HepG2 (cell line): ENCODE data around the gene DYRK1B. TPM values are rescaled to one million over a fixed set of nuclear protein-coding genes. Genes with fewer than 3 reads are reported as not detected.

ENCODE experiments used
- ARID2 ChIP-seq: sonication (generic); formaldehyde crosslinking; IDR thresholded peaks from 2 replicates; pipeline ENCODE4 v1.8.1; 2022; ENCODE audit warnings: mild to moderate bottlenecking, missing genetic modification reagents, borderline replicate concordance
- ATF1 ChIP-seq: IDR thresholded peaks from 2 replicates; pipeline ENCODE4 v1.6.1; 2016; ENCODE audit warnings: mild to moderate bottlenecking, control low read depth
- CHCHD3 ChIP-seq: sonication (generic); formaldehyde crosslinking; IDR thresholded peaks from 2 replicates; pipeline ENCODE4 v1.8.0; 2022; ENCODE audit warnings: mild to moderate bottlenecking, missing genetic modification reagents, moderate library complexity
- DNMT1 ChIP-seq: sonication (generic); formaldehyde crosslinking; IDR thresholded peaks from 2 replicates; pipeline ENCODE4 v1.5.1; 2020; ENCODE audit warnings: mild to moderate bottlenecking, missing genetic modification reagents
- FOXJ3 ChIP-seq: sonication (generic); formaldehyde crosslinking; IDR thresholded peaks from 2 replicates; pipeline ENCODE4 v1.4.0; 2020; ENCODE audit warnings: missing genetic modification reagents, mild to moderate bottlenecking, borderline replicate concordance
- KLF9 ChIP-seq: IDR thresholded peaks from 2 replicates; pipeline ENCODE4 v1.6.1; 2016; ENCODE audit warnings: low read depth
- MZF1 ChIP-seq: sonication (generic); formaldehyde crosslinking; IDR thresholded peaks from 2 replicates; pipeline ENCODE4 v1.8.1; 2023; ENCODE audit warnings: mild to moderate bottlenecking, missing genetic modification reagents, borderline replicate concordance
- NCOA1 ChIP-seq: sonication (generic); formaldehyde crosslinking; IDR thresholded peaks from 2 replicates; pipeline ENCODE4 v1.9.0; 2021; ENCODE audit warnings: missing genetic modification reagents
- NFE2L2 ChIP-seq: fragments of 150-350 bp; IDR thresholded peaks from 2 replicates; pipeline ENCODE4 v1.6.1; 2014; ENCODE audit warnings: low read length
- NR2F2 ChIP-seq: IDR thresholded peaks from 2 replicates; pipeline ENCODE4 v1.6.1; 2012; ENCODE audit warnings: low read depth, inconsistent platforms, borderline replicate concordance
- RFX1 ChIP-seq: fragments of 450-650 bp; IDR thresholded peaks from 2 replicates; pipeline ENCODE4 v1.6.1; 2017
- SP2 ChIP-seq: sonication (generic); formaldehyde crosslinking; IDR thresholded peaks from 2 replicates; pipeline ENCODE4 v1.5.1; 2020; ENCODE audit warnings: mild to moderate bottlenecking, missing genetic modification reagents
- SP4 ChIP-seq: sonication (generic); formaldehyde crosslinking; IDR thresholded peaks from 2 replicates; pipeline ENCODE4 v1.8.1; 2023; ENCODE audit warnings: mild to moderate bottlenecking, missing genetic modification reagents
- SRF ChIP-seq: IDR thresholded peaks from 2 replicates; pipeline ENCODE4 v1.6.1; 2011; ENCODE audit warnings: mild to moderate bottlenecking, low read depth, low read length, moderate library complexity
- TCF12 ChIP-seq, 2 experiments: fragments of 450-650 bp in 1 of 2; sonication (generic) in 1 of 2; formaldehyde crosslinking in 1 of 2; IDR thresholded peaks; 2 replicates each; pipeline versions ENCODE4 v1.6.1 to v1.8.0; 2017 to 2022; ENCODE audit warnings: antibody characterized with exemption in 1 of 2, mild to moderate bottlenecking in 1 of 2, missing genetic modification reagents in 1 of 2, moderate library complexity in 1 of 2
- U2AF2 ChIP-seq: fragments of 200-400 bp; formaldehyde crosslinking; IDR thresholded peaks from 2 replicates; pipeline ENCODE4 v1.6.1; 2017; ENCODE audit warnings: low read depth, mild to moderate bottlenecking, low read length
- YEATS2 ChIP-seq: sonication (generic); formaldehyde crosslinking; IDR thresholded peaks from 2 replicates; pipeline ENCODE4 v1.4.0; 2020; ENCODE audit warnings: missing genetic modification reagents, borderline replicate concordance
- ZFAT ChIP-seq: sonication (generic); formaldehyde crosslinking; conservative IDR thresholded peaks from 2 replicates; pipeline ENCODE4 v1.8.1; 2023; ENCODE audit warnings: missing genetic modification reagents, inconsistent platforms
- ZKSCAN8 ChIP-seq: IDR thresholded peaks from 2 replicates; pipeline ENCODE4 v1.6.1; 2016; ENCODE audit warnings: borderline replicate concordance, missing genetic modification reagents, missing compliant biosample characterization
- ZNF207 ChIP-seq: fragments of 450-650 bp; IDR thresholded peaks from 2 replicates; pipeline ENCODE4 v1.6.1; 2016; ENCODE audit warnings: antibody characterized with exemption, borderline replicate concordance
- ZNF354B ChIP-seq: sonication (generic); formaldehyde crosslinking; IDR thresholded peaks from 2 replicates; pipeline ENCODE4 v1.8.0; 2022; ENCODE audit warnings: mild to moderate bottlenecking, missing genetic modification reagents
- ZNF367 ChIP-seq: sonication (generic); formaldehyde crosslinking; IDR thresholded peaks from 2 replicates; pipeline ENCODE4 v1.4.0; 2020; ENCODE audit warnings: missing genetic modification reagents, borderline replicate concordance
- ZNF816 ChIP-seq: sonication (generic); formaldehyde crosslinking; IDR thresholded peaks from 2 replicates; pipeline ENCODE4 v1.8.0; 2022; ENCODE audit warnings: missing genetic modification reagents, mild to moderate bottlenecking, borderline replicate concordance
- polyA plus RNA-seq, 8 experiments: library from polyadenylated mRNA; depleted of rRNA in 3 of 8; stranded (reverse) in 7 of 8; unstranded in 1 of 8; fragments of >200 nt; fragmentation: Illumina TruSeq in 4 of 8; extraction: Trizol in 4 of 8; gene quantifications; 2 replicates each; pipeline versions ENCODE4 v1.2.1 to v1.2.3, GENCODE V29; 2011 to 2016; ENCODE audit warnings: low read depth in 4 of 8, missing spikeins in 1 of 8, mixed read lengths in 1 of 8; ENCODE audit not compliant: insufficient read depth in 1 of 8
- total RNA-seq, 5 experiments: library from RNA; depleted of rRNA; stranded (reverse); fragments of >200 nt; fragmentation: Illumina TruSeq; extraction: Trizol; gene quantifications; 2 replicates each; pipeline ENCODE4 v1.2.3, GENCODE V29; 2016; ENCODE audit warnings: low read depth in 1 of 5
- TF ChIP-seq, protein P1 (sequence below): sonication (generic); formaldehyde crosslinking; IDR thresholded peaks from 2 replicates; pipeline ENCODE4 v1.4.0; 2020; ENCODE audit warnings: missing genetic modification reagents
- TF ChIP-seq, protein P2 (sequence below): sonication (generic); formaldehyde crosslinking; IDR thresholded peaks from 2 replicates; pipeline ENCODE4 v1.4.0; 2020; ENCODE audit warnings: missing genetic modification reagents; ENCODE audit errors: not compliant biosample characterization
- TF ChIP-seq, protein P3 (sequence below): sonication (generic); formaldehyde crosslinking; IDR thresholded peaks from 2 replicates; pipeline ENCODE4 v1.5.1; 2020; ENCODE audit warnings: missing genetic modification reagents, mild to moderate bottlenecking, borderline replicate concordance

DYRK1B gene
- total and polyA plus RNA-seq, 2 of the 13 experiments (the other 11 are each of a cell fraction or from before 2014, with no cell fraction given): 0.82 to 1.3 TPM

DNA sequence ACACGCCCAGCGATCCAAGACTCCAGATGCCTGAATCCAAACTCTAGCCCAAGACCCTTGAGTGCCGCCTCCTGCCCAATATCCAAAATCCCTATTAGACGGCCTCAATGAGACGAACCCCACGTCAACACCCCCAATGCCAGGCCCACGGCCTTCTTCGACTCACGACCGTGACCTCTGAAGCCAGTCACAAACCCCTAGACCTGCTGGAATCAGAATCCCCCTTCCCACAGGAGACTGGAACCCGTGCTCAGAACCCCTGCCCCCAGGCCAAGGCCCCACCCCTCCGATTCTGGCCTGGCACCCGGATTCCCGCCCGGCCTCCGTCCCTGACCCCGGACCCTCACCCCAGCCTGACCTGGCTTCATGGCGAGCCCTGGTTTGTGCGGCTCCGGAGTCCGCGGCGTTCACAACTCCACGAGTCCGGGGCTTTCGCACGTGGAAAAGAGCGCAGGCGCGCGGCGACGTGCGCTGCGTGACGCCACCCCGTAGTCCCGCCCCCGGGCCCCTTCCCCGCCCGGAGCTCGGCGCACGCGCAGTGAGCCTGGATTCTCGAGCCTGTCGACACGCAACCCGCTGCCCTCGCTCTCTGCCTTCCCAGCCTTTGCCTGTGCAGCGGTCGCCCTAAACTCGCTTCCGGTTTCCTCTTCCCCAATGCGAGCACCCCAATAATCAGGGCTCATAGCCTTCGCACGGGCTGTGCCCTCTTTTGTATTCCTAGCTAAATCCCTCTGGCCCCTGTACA, 12.1 kb upstream of the DYRK1B start, which contains the start of gene FBL (continued):
- TF ChIP-seq ZNF367 (CRISPR knock-in tag): peak; percentile 23; the same call in 1 of the 2 replicates
- TF ChIP-seq MZF1 (CRISPR knock-in tag): no peak
- TF ChIP-seq ZNF354B (CRISPR knock-in tag): no peak
- no peak for TF ChIP-seq ATF1 (CRISPR knock-in tag)
- no peak for TF ChIP-seq U2AF2
- no peak for TF ChIP-seq ZNF207
- no peak for TF ChIP-seq TCF12 (IDR thresholded peaks at IDR 0.05)
- TF ChIP-seq TCF12 (CRISPR knock-in tag; IDR thresholded peaks at IDR 0.05): no peak
- no peak for TF ChIP-seq NCOA1 (CRISPR knock-in tag)
- 0 out of 2 replicates have a peak, but pooled peaks have one; percentile 38 for TF ChIP-seq ZKSCAN8 (CRISPR knock-in tag)
- no peak for TF ChIP-seq NFE2L2
- TF ChIP-seq CHCHD3 (CRISPR knock-in tag): 0 out of 2 replicates have a peak, but pooled peaks have one; percentile 1
- no peak for TF ChIP-seq ZNF816 (CRISPR knock-in tag)
- no peak for TF ChIP-seq FOXJ3 (CRISPR knock-in tag)
- no peak for TF ChIP-seq DNMT1
- TF ChIP-seq SP4 (CRISPR knock-in tag): peak; percentile 59
- TF ChIP-seq NR2F2: no peak
- TF ChIP-seq, protein P1, sequence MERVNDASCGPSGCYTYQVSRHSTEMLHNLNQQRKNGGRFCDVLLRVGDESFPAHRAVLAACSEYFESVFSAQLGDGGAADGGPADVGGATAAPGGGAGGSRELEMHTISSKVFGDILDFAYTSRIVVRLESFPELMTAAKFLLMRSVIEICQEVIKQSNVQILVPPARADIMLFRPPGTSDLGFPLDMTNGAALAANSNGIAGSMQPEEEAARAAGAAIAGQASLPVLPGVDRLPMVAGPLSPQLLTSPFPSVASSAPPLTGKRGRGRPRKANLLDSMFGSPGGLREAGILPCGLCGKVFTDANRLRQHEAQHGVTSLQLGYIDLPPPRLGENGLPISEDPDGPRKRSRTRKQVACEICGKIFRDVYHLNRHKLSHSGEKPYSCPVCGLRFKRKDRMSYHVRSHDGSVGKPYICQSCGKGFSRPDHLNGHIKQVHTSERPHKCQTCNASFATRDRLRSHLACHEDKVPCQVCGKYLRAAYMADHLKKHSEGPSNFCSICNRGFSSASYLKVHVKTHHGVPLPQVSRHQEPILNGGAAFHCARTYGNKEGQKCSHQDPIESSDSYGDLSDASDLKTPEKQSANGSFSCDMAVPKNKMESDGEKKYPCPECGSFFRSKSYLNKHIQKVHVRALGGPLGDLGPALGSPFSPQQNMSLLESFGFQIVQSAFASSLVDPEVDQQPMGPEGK: 0 out of 2 replicates have a peak, but pooled peaks have one; percentile 5
- TF ChIP-seq, protein P2, sequence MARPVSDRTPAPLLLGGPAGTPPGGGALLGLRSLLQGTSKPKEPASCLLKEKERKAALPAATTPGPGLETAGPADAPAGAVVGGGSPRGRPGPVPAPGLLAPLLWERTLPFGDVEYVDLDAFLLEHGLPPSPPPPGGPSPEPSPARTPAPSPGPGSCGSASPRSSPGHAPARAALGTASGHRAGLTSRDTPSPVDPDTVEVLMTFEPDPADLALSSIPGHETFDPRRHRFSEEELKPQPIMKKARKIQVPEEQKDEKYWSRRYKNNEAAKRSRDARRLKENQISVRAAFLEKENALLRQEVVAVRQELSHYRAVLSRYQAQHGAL (CRISPR knock-in tag): no peak
- TF ChIP-seq ZFAT (CRISPR knock-in tag): no peak
- peak; percentile 23; the same call in 1 of the 2 replicates for TF ChIP-seq KLF9 (CRISPR knock-in tag)
- no peak for TF ChIP-seq RFX1
- TF ChIP-seq SRF: no peak
- peak; percentile 55 for TF ChIP-seq SP2
- peak; percentile 57 for TF ChIP-seq YEATS2 (CRISPR knock-in tag)
- TF ChIP-seq ARID2: no peak
- TF ChIP-seq, protein P3, sequence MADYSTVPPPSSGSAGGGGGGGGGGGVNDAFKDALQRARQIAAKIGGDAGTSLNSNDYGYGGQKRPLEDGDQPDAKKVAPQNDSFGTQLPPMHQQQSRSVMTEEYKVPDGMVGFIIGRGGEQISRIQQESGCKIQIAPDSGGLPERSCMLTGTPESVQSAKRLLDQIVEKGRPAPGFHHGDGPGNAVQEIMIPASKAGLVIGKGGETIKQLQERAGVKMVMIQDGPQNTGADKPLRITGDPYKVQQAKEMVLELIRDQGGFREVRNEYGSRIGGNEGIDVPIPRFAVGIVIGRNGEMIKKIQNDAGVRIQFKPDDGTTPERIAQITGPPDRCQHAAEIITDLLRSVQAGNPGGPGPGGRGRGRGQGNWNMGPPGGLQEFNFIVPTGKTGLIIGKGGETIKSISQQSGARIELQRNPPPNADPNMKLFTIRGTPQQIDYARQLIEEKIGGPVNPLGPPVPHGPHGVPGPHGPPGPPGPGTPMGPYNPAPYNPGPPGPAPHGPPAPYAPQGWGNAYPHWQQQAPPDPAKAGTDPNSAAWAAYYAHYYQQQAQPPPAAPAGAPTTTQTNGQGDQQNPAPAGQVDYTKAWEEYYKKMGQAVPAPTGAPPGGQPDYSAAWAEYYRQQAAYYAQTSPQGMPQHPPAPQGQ: no peak
